Coronary artery (tissue), 2 donors: ENCODE results near the gene SSRP1.

Experiments used
- DNase-seq: peaks from one replicate; pipeline ENCODE4 v3.0.0-alpha.2; 2017; ENCODE audit warnings: low spot score
- H3K27ac ChIP-seq, 2 donors: fragments of 200-600 bp; sonication (generic); one replicate each; pipeline ENCODE4 v1.5.1; 2016 to 2019
- H3K4me3 ChIP-seq: fragments of 200-600 bp; sonication (generic); 2 replicates; pipeline ENCODE4 v1.5.1; 2016; ENCODE audit warnings: mild to moderate bottlenecking, moderate library complexity
- TF ChIP-seq, protein P1 (sequence below): fragments of 200-600 bp; sonication (generic); IDR thresholded peaks from one replicate; pipeline ENCODE4 v1.5.1; 2019; ENCODE audit warnings: antibody characterized with exemption

The SSRP1 gene

DNA sequence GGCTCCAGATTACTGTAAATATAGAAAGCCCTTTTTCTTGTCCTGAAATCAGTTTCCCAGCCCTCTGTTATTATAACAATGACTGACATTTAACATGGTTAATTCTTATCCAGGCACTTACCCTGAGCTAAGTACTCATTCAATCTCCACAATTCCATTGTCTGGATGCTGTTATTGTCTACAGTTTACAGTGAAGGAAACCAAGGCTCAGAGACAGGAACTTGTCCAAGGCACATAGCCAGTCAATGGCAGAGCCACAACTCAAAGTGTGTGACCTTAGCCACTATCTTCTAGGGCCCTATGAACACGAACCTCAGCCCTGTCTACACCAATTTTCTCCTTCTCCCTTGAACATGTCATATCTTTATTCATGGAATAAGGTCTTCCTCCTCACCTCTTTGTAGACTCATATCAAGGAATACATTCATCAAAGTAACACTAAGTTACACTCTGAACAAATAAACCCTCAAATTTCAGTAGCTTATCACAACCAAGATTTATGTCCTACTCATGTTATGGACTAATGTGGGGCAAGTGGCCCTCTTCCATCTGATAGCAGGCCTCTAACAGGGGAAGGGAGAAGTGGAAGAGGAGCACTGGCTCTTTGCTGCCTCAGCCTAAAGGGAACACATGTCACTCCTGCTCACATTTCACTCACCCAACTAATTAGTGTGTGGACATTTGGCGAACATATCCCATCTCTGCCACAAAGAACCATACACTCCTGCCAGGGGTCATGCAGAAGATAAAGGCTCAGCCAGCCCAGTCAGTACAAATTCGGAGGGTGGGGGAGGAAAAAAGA lies 59.3 kb downstream of the SSRP1 start:
- no peak overlapping the region for H3K4me3 ChIP-seq
- DNase-seq, result no peak

More for the DNA sequence above, 59.3 kb downstream of the SSRP1 start:
- peak overlapping the region in 1 of 2 donors; percentile 62 for H3K27ac ChIP-seq
- TF ChIP-seq, protein P1, sequence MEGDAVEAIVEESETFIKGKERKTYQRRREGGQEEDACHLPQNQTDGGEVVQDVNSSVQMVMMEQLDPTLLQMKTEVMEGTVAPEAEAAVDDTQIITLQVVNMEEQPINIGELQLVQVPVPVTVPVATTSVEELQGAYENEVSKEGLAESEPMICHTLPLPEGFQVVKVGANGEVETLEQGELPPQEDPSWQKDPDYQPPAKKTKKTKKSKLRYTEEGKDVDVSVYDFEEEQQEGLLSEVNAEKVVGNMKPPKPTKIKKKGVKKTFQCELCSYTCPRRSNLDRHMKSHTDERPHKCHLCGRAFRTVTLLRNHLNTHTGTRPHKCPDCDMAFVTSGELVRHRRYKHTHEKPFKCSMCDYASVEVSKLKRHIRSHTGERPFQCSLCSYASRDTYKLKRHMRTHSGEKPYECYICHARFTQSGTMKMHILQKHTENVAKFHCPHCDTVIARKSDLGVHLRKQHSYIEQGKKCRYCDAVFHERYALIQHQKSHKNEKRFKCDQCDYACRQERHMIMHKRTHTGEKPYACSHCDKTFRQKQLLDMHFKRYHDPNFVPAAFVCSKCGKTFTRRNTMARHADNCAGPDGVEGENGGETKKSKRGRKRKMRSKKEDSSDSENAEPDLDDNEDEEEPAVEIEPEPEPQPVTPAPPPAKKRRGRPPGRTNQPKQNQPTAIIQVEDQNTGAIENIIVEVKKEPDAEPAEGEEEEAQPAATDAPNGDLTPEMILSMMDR, result no peak
